HepG2 (cell line): Measurements from ENCODE around the gene SETD5.

Experiments used
- BCL3 ChIP-seq: sonication (generic); formaldehyde crosslinking; IDR thresholded peaks from 2 replicates; pipeline ENCODE4 v1.5.1; 2020; ENCODE audit warnings: mild to moderate bottlenecking, missing genetic modification reagents, moderate library complexity
- CBX1 ChIP-seq: IDR thresholded peaks from one replicate; pipeline ENCODE4 v1.6.1; 2016; ENCODE audit warnings: antibody characterized with exemption, low read depth
- CREB1 ChIP-seq, 2 experiments: fragments of 450-650 bp in 1 of 2; IDR thresholded peaks; 2 replicates each; pipeline ENCODE4 v1.6.1; 2016 to 2017; ENCODE audit warnings: control low read depth in 1 of 2, mild to moderate bottlenecking in 1 of 2, missing compliant biosample characterization in 1 of 2, missing genetic modification characterization in 1 of 2
- JUND ChIP-seq: sonication (generic); formaldehyde crosslinking; IDR thresholded peaks from 2 replicates; pipeline ENCODE4 v1.8.0; 2022; ENCODE audit warnings: mild to moderate bottlenecking, missing genetic modification reagents
- KLF9 ChIP-seq: IDR thresholded peaks from 2 replicates; pipeline ENCODE4 v1.6.1; 2016; ENCODE audit warnings: low read depth
- MAX ChIP-seq: IDR thresholded peaks from 2 replicates; pipeline ENCODE4 v1.6.1; 2012; ENCODE audit warnings: inconsistent platforms
- POLR2A ChIP-seq, 2 experiments: IDR thresholded peaks; 2 replicates each; pipeline ENCODE4 v1.6.1; 2011; ENCODE audit warnings: low read depth in 2 of 2, low read length in 2 of 2, mild to moderate bottlenecking in 1 of 2, moderate library complexity in 1 of 2; ENCODE audit not compliant: insufficient read depth in 1 of 2
- SP2 ChIP-seq: sonication (generic); formaldehyde crosslinking; IDR thresholded peaks from 2 replicates; pipeline ENCODE4 v1.5.1; 2020; ENCODE audit warnings: mild to moderate bottlenecking, missing genetic modification reagents
- TAF1 ChIP-seq: sonication (generic); formaldehyde crosslinking; IDR thresholded peaks from 2 replicates; pipeline ENCODE4 v1.4.0; 2020; ENCODE audit warnings: missing genetic modification reagents
- ZNF275 ChIP-seq: sonication (generic); formaldehyde crosslinking; IDR thresholded peaks from 2 replicates; pipeline ENCODE4 v1.8.0; 2022; ENCODE audit warnings: missing genetic modification reagents, mild to moderate bottlenecking, inconsistent platforms, borderline replicate concordance

GRCh38 chr3:9396301-9396631, 1.1 kb upstream of the SETD5 start:
- TF ChIP-seq CREB1 (IDR thresholded peaks at IDR 0.05) = no peak
- no peak for TF ChIP-seq CREB1 (CRISPR knock-in tag; IDR thresholded peaks at IDR 0.05)
- no peak for TF ChIP-seq TAF1 (CRISPR knock-in tag)
- TF ChIP-seq POLR2A (IDR thresholded peaks at IDR 0.05; ENCODE audit: insufficient read depth in 1 of 2, low read depth in 2 of 2, low read length in 2 of 2) = peak in 1 of 2 experiments; percentile 48; a peak in 1 of 4 replicates
- no peak for TF ChIP-seq CBX1
- no peak for TF ChIP-seq MAX
- no peak for TF ChIP-seq SP2 (CRISPR knock-in tag)
- TF ChIP-seq JUND (CRISPR knock-in tag) = no peak
- no peak for TF ChIP-seq KLF9
- no peak for TF ChIP-seq ZNF275
- TF ChIP-seq BCL3 = no peak
